Measurements from ENCODE around the gene DRD1.

- TF ChIP-seq POLR2A (IDR thresholded peaks at IDR 0.05) (no peak), CTCF (IDR thresholded peaks at IDR 0.05) (no peak)
Measured at GRCh38 chr5:175466700-175467318, 22.8 kb upstream of the DRD1 start.
